ENCODE results near the gene MARCHF2. TPM values are rescaled to one million over a fixed set of nuclear protein-coding genes. Genes with fewer than 3 reads are reported as not detected.
"Not testable (repeated sequence)": the region's sequence is repeated elsewhere in the genome, so short reads cannot be mapped to it uniquely, and the experiment has no call there.

Gene MARCHF2
- total RNA-seq, 1 experiment from 2014 or later = 27.5 TPM

DNA sequence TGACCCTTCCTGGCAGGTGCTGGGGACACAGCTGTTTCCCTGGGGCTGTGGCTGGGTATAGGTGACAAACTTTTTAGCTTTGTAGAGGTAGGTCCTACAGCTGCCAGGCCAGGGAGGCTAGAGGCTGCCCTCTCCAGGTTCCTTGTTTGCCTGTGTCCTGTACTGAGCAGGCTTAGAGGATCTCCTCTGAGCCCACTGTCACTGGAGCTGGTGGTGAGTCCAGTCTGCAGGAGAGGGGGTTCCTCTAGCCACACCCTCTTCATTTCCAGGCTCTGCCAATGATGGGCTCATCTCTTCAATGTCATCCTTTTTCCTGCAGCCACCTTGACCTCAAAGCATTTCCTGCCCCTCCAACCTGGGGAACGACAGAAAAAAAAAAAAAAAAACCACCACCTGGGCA is 35.5 kb upstream of the MARCHF2 start:
- Histone ChIP-seq H3K56ac (ENCODE audit: insufficient read length, low read depth, low read length) (no peak overlapping the region), H2BK20ac (ENCODE audit: low read depth, low read length, poor library complexity, severe bottlenecking) (no peak overlapping the region), H2AK5ac (ENCODE audit: insufficient read length, low read length) (no peak overlapping the region), H3K9ac (ENCODE audit: extremely low read depth, insufficient read length, low read length) (no peak overlapping the region), H3K14ac (ENCODE audit: insufficient read depth, low read length) (no peak overlapping the region), H3K23ac (ENCODE audit: insufficient read length, low read depth, low read length) (no peak overlapping the region), H3K27me3 (ENCODE audit: insufficient read depth, low read length) (no peaks in the 10 kb centered on the region), H3K27ac (ENCODE audit: insufficient read length, low read depth, low read length) (no peak overlapping the region), H3K4ac (ENCODE audit: low read depth, low read length) (no peak overlapping the region), H4K8ac (replicated peaks; ENCODE audit: insufficient read length, low read depth, low read length) (no peak overlapping the region), H2BK120ac (ENCODE audit: low read depth, low read length, poor library complexity, severe bottlenecking) (no peak overlapping the region), H2BK15ac (ENCODE audit: low read depth, low read length) (no peak overlapping the region), H2AFZ (ENCODE audit: low read length) (no peak overlapping the region), H3K23me2 (ENCODE audit: insufficient read length, low read depth, low read length, poor library complexity, severe bottlenecking) (no peaks in the 10 kb centered on the region), H2BK5ac (ENCODE audit: insufficient read length, low read length) (no peak overlapping the region), H3K4me2 (ENCODE audit: insufficient read depth, insufficient read length, low read length) (no peak overlapping the region), H3K18ac (ENCODE audit: insufficient read length, low read depth, low read length) (no peak overlapping the region), H4K20me1 (ENCODE audit: control insufficient read depth, insufficient read depth, insufficient read length) (no peaks in the 10 kb centered on the region), H3K79me2 (ENCODE audit: insufficient read depth, low read length) (no peaks in the 10 kb centered on the region), H4K5ac (ENCODE audit: insufficient read length, low read depth, low read length) (no peak overlapping the region), H2BK12ac (ENCODE audit: insufficient read length, low read depth, low read length) (no peak overlapping the region), H3K4me1 (ENCODE audit: insufficient read depth, low read length) (no peaks in the 10 kb centered on the region), H3K9me3 (ENCODE audit: control insufficient read depth, low read depth, low read length) (no peaks in the 10 kb centered on the region), H3K79me1 (ENCODE audit: insufficient read depth, low read depth, low read length, poor library complexity, severe bottlenecking) (no peaks in the 10 kb centered on the region), H3T11ph (ENCODE audit: low read length) (no peak overlapping the region), H4K91ac (ENCODE audit: insufficient read length, low read depth, low read length) (no peak overlapping the region)
- H3K27ac Mint-ChIP-seq = peak overlapping the region in 1 of 3 experiments; percentile 49; a peak in 2 of 7 replicates
- WGBS (ENCODE audit: extremely low coverage, insufficient read length, low lambda C conversion rate) = no CpG with 5 or more reads among the region's 1 CpG
- no peak for DNase-seq
- no peak overlapping the region for H3K4me3 Mint-ChIP-seq
- peaks cover 15 to 34% (median 28%) of the 10 kb centered on the region in 3 experiments; a peak in 6 of 7 replicates for H3K36me3 Mint-ChIP-seq (ENCODE audit: insufficient read depth in 1 of 3, low read depth in 3 of 3)
- H3K9me3 Mint-ChIP-seq = peaks cover 3 to 9% of the 10 kb centered on the region in 2 experiments; a peak in 4 of 5 replicates
- peaks cover 21% of the 10 kb centered on the region in 2 experiments for H3K4me1 Mint-ChIP-seq
- no peaks in the 10 kb centered on the region for H3K27me3 Mint-ChIP-seq (ENCODE audit: low read depth)
- TF ChIP-seq, protein P1, sequence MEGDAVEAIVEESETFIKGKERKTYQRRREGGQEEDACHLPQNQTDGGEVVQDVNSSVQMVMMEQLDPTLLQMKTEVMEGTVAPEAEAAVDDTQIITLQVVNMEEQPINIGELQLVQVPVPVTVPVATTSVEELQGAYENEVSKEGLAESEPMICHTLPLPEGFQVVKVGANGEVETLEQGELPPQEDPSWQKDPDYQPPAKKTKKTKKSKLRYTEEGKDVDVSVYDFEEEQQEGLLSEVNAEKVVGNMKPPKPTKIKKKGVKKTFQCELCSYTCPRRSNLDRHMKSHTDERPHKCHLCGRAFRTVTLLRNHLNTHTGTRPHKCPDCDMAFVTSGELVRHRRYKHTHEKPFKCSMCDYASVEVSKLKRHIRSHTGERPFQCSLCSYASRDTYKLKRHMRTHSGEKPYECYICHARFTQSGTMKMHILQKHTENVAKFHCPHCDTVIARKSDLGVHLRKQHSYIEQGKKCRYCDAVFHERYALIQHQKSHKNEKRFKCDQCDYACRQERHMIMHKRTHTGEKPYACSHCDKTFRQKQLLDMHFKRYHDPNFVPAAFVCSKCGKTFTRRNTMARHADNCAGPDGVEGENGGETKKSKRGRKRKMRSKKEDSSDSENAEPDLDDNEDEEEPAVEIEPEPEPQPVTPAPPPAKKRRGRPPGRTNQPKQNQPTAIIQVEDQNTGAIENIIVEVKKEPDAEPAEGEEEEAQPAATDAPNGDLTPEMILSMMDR (conservative IDR thresholded peaks at IDR 0.05) = no peak

DNA sequence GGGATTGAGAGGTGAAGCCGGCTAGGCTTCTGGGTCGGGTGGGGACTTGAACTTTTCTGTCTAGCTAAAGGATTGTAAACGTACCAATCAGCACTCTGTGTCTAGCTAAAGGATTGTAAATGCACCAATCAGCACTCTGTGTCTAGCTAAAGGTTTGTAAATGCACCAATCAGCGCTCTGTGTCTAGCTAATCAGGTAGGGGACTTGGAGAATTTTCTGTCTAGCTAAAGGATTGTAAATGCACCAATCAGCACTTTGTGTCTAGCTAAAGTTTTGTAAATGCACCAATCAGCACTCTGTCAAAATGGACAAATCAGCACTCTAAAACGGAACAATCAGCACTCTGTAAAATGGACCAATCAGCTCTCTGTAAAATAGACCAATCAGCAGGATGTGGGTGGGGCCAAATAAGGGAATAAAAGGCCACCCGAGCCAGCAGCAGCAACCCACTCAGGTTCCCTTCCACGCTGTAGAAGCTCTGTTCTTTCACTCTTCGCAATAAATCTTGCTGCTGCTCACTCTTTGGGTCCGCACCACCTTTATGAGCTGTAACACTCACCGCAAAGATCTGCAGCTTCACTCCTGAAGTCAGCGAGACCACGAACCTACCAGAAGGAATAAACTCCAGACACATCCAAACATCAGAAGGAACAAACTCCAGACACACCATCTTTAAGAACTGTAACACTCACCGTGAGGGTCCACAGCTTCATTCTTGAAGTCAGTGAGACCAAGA is 33.8 kb upstream of the MARCHF2 start:
- H3K4me2 ChIP-seq (ENCODE audit: insufficient read depth, insufficient read length, low read length); H2AK5ac ChIP-seq (ENCODE audit: insufficient read length, low read length); H3K4me1 ChIP-seq (ENCODE audit: insufficient read depth, low read length); H2BK12ac ChIP-seq (ENCODE audit: insufficient read length, low read depth, low read length); H3K9me3 Mint-ChIP-seq; H3K4ac ChIP-seq (ENCODE audit: low read depth, low read length); H2BK15ac ChIP-seq (ENCODE audit: low read depth, low read length); H4K8ac ChIP-seq (replicated peaks; ENCODE audit: insufficient read length, low read depth, low read length); H3K9me3 ChIP-seq (ENCODE audit: control insufficient read depth, low read depth, low read length); H3K23me2 ChIP-seq (ENCODE audit: insufficient read length, low read depth, low read length, poor library complexity, severe bottlenecking); H3K27ac ChIP-seq (ENCODE audit: insufficient read length, low read depth, low read length); DNase-seq; H3K56ac ChIP-seq (ENCODE audit: insufficient read length, low read depth, low read length); H2BK20ac ChIP-seq (ENCODE audit: low read depth, low read length, poor library complexity, severe bottlenecking); H3K27me3 ChIP-seq (ENCODE audit: insufficient read depth, low read length); H3K14ac ChIP-seq (ENCODE audit: insufficient read depth, low read length); H4K20me1 ChIP-seq (ENCODE audit: control insufficient read depth, insufficient read depth, insufficient read length); H3K27ac Mint-ChIP-seq; H4K91ac ChIP-seq (ENCODE audit: insufficient read length, low read depth, low read length); H3K79me1 ChIP-seq (ENCODE audit: insufficient read depth, low read depth, low read length, poor library complexity, severe bottlenecking); H2BK5ac ChIP-seq (ENCODE audit: insufficient read length, low read length); H3K79me2 ChIP-seq (ENCODE audit: insufficient read depth, low read length); H4K5ac ChIP-seq (ENCODE audit: insufficient read length, low read depth, low read length); H3T11ph ChIP-seq (ENCODE audit: low read length); H3K27me3 Mint-ChIP-seq (ENCODE audit: low read depth); H3K18ac ChIP-seq (ENCODE audit: insufficient read length, low read depth, low read length); H2BK120ac ChIP-seq (ENCODE audit: low read depth, low read length, poor library complexity, severe bottlenecking); H3K9ac ChIP-seq (ENCODE audit: extremely low read depth, insufficient read length, low read length); H3K23ac ChIP-seq (ENCODE audit: insufficient read length, low read depth, low read length); H2AFZ ChIP-seq (ENCODE audit: low read length): not testable (repeated sequence)
- H3K36me3 Mint-ChIP-seq (ENCODE audit: insufficient read depth in 1 of 3, low read depth in 3 of 3) = peaks cover 14 to 23% (median 18%) of the 10 kb centered on the region in 3 experiments; a peak in 6 of 7 replicates
- peak overlapping the region; percentile 29 to 62; a peak in 4 of 5 replicates for H3K4me3 Mint-ChIP-seq
- H3K4me1 Mint-ChIP-seq = peaks cover 21% of the 10 kb centered on the region in 2 experiments
- no CpG with 5 or more reads among the region's 13 CpGs for WGBS (ENCODE audit: extremely low coverage, insufficient read length, low lambda C conversion rate)

All from H9 (cell line).